ENCODE measurements around the gene NEUROG1. TPM values are rescaled to one million over a fixed set of nuclear protein-coding genes. Genes with fewer than 3 reads are reported as not detected.
A peak's percentile ranks its signal among the peaks of the same experiment; 100 is the strongest.

NEUROG1 gene
- total and polyA plus RNA-seq, 2 of the 13 experiments (the other 11 are each of a cell fraction or from before 2014, with no cell fraction given), result not detected

- peak; percentile 90; the same call in 1 of the 2 replicates for TF ChIP-seq RERE (CRISPR knock-in tag; IDR thresholded peaks at IDR 0.05; ENCODE audit: low read depth)
- TF ChIP-seq ZNF737 (CRISPR knock-in tag; IDR thresholded peaks at IDR 0.05; ENCODE audit: borderline replicate concordance), result no peak
- peak; percentile 28; the same call in 1 of the 2 replicates for TF ChIP-seq YEATS4 (CRISPR knock-in tag; IDR thresholded peaks at IDR 0.05; ENCODE audit: borderline replicate concordance)
- TF ChIP-seq SMAD3 (CRISPR knock-in tag; IDR thresholded peaks at IDR 0.05), result no peak
- TF ChIP-seq ZNF569 (CRISPR knock-in tag; IDR thresholded peaks at IDR 0.05; ENCODE audit: borderline replicate concordance), result no peak
- TF ChIP-seq EP300 (IDR thresholded peaks at IDR 0.05; ENCODE audit: low read depth in 2 of 2, low read length in 2 of 2), result peak in 1 of 2 experiments; percentile 89; a peak in 1 of 4 replicates
- TF ChIP-seq EP300 (CRISPR knock-in tag; IDR thresholded peaks at IDR 0.05; ENCODE audit: borderline replicate concordance), result no peak
- no peak for TF ChIP-seq WIZ (CRISPR knock-in tag; IDR thresholded peaks at IDR 0.05)
- 0 out of 2 replicates have a peak, but pooled peaks have one; percentile 19 for TF ChIP-seq UBTF (CRISPR knock-in tag; IDR thresholded peaks at IDR 0.05)
- TF ChIP-seq FOXA3 (CRISPR knock-in tag; IDR thresholded peaks at IDR 0.05), result peak; percentile 57
- TF ChIP-seq ZNF574 (CRISPR knock-in tag; IDR thresholded peaks at IDR 0.05), result peak; percentile 71; the same call in 1 of the 2 replicates
- no peak for TF ChIP-seq SMAD1 (CRISPR knock-in tag; IDR thresholded peaks at IDR 0.05; ENCODE audit: borderline replicate concordance, low read depth)
- no peak for TF ChIP-seq ZNF17 (CRISPR knock-in tag; IDR thresholded peaks at IDR 0.05)
- TF ChIP-seq ARHGAP35 (CRISPR knock-in tag; IDR thresholded peaks at IDR 0.05; ENCODE audit: borderline replicate concordance), result no peak
- TF ChIP-seq IKZF5 (CRISPR knock-in tag; IDR thresholded peaks at IDR 0.05), result 0 out of 2 replicates have a peak, but pooled peaks have one; percentile 18
- TF ChIP-seq BCL6 (CRISPR knock-in tag; IDR thresholded peaks at IDR 0.05), result peak; percentile 93
Observed at GRCh38 chr5:135489466-135490244, 46.1 kb downstream of the NEUROG1 start (continued).
